ENCODE data around the gene LAMB4.

DNA sequence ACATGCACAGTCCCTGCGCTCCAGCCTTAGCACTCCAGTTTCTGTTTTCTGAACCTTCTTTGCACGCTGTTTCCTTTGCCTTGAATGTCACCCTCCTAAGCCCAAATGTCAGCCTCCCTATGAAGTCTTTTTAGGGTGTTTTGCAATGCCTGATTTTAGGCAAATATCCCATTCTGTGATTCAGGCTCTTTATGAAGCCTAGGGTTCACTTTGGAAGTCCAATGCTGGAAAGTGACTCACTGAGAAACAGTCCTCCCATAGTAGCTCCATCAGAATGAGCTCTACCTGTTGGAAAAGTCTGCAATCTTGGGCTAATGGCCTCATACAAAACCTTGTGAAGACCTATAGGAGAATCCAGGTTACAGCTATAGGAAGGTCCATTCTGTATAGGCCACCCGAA lies 5.3 kb downstream of the LAMB4 start:
- TF ChIP-seq POLR2A (IDR thresholded peaks at IDR 0.05; ENCODE audit: low read depth), result no peak
- TF ChIP-seq, protein P1, sequence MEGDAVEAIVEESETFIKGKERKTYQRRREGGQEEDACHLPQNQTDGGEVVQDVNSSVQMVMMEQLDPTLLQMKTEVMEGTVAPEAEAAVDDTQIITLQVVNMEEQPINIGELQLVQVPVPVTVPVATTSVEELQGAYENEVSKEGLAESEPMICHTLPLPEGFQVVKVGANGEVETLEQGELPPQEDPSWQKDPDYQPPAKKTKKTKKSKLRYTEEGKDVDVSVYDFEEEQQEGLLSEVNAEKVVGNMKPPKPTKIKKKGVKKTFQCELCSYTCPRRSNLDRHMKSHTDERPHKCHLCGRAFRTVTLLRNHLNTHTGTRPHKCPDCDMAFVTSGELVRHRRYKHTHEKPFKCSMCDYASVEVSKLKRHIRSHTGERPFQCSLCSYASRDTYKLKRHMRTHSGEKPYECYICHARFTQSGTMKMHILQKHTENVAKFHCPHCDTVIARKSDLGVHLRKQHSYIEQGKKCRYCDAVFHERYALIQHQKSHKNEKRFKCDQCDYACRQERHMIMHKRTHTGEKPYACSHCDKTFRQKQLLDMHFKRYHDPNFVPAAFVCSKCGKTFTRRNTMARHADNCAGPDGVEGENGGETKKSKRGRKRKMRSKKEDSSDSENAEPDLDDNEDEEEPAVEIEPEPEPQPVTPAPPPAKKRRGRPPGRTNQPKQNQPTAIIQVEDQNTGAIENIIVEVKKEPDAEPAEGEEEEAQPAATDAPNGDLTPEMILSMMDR (IDR thresholded peaks at IDR 0.05), result no peak

All from esophagus muscularis mucosa (tissue), 3 donors.